ENCODE results near the gene PRKD1.

Gene PRKD1

DNA sequence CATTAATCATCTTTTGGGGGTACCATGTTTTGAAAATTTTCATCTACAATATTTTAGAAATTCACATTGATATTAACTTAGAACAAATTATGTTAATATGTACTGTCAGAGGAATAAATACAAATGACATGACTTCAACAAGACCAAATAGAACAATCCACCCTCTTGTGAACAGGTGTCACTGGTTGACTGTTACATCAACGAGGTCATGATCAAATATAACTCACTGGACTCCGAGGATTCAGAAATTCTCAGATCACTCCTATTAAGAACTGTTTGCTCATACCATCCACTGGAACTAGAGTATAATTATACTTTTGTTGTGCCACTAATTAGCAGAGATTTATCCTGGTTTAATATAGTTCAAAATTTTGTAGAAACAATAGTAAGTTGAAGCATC, 318.8 kb downstream of the PRKD1 start:
- no peak for TF ChIP-seq PPARA (CRISPR knock-in tag; IDR thresholded peaks at IDR 0.05; ENCODE audit: borderline replicate concordance)
- ATAC-seq = no peak

DNA sequence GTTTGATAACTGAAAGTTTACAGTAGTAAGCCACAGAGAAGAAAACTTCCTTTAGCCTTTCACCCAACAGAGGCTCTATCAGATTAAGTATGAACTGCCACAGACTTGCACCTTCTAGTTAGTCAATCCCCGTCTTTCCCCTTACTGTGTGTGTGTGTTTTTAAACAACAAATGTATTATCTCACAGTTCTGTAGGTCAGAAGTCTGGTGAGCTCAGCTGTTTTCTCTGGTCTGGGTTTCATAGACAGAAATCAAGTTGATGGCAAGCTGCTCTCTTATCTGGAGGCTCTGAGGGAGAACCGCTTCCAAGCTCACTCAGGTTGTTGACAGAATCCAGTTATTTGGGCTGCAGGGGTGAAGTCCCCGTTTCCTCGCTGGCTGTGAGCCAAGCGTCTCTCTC, 320.5 kb downstream of the PRKD1 start:
- ATAC-seq = no peak
- TF ChIP-seq ZNF70 (CRISPR knock-in tag; IDR thresholded peaks at IDR 0.05) (no peak), ZNF565 (CRISPR knock-in tag; conservative IDR thresholded peaks at IDR 0.05; ENCODE audit: low read depth) (no peak), ZFP30 (CRISPR knock-in tag; IDR thresholded peaks at IDR 0.05) (no peak), TCF4 (CRISPR knock-in tag; IDR thresholded peaks at IDR 0.05; ENCODE audit: borderline replicate concordance) (no peak), GLIS3 (CRISPR knock-in tag; IDR thresholded peaks at IDR 0.05) (no peak), ISL1 (CRISPR knock-in tag; IDR thresholded peaks at IDR 0.05) (no peak), SNAI2 (CRISPR knock-in tag; IDR thresholded peaks at IDR 0.05) (no peak), RARB (CRISPR knock-in tag; IDR thresholded peaks at IDR 0.05) (no peak)
- TF ChIP-seq, protein P1, sequence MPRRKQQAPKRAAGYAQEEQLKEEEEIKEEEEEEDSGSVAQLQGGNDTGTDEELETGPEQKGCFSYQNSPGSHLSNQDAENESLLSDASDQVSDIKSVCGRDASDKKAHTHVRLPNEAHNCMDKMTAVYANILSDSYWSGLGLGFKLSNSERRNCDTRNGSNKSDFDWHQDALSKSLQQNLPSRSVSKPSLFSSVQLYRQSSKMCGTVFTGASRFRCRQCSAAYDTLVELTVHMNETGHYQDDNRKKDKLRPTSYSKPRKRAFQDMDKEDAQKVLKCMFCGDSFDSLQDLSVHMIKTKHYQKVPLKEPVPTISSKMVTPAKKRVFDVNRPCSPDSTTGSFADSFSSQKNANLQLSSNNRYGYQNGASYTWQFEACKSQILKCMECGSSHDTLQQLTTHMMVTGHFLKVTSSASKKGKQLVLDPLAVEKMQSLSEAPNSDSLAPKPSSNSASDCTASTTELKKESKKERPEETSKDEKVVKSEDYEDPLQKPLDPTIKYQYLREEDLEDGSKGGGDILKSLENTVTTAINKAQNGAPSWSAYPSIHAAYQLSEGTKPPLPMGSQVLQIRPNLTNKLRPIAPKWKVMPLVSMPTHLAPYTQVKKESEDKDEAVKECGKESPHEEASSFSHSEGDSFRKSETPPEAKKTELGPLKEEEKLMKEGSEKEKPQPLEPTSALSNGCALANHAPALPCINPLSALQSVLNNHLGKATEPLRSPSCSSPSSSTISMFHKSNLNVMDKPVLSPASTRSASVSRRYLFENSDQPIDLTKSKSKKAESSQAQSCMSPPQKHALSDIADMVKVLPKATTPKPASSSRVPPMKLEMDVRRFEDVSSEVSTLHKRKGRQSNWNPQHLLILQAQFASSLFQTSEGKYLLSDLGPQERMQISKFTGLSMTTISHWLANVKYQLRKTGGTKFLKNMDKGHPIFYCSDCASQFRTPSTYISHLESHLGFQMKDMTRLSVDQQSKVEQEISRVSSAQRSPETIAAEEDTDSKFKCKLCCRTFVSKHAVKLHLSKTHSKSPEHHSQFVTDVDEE (CRISPR knock-in tag; IDR thresholded peaks at IDR 0.05) = no peak
- TF ChIP-seq, protein P2, sequence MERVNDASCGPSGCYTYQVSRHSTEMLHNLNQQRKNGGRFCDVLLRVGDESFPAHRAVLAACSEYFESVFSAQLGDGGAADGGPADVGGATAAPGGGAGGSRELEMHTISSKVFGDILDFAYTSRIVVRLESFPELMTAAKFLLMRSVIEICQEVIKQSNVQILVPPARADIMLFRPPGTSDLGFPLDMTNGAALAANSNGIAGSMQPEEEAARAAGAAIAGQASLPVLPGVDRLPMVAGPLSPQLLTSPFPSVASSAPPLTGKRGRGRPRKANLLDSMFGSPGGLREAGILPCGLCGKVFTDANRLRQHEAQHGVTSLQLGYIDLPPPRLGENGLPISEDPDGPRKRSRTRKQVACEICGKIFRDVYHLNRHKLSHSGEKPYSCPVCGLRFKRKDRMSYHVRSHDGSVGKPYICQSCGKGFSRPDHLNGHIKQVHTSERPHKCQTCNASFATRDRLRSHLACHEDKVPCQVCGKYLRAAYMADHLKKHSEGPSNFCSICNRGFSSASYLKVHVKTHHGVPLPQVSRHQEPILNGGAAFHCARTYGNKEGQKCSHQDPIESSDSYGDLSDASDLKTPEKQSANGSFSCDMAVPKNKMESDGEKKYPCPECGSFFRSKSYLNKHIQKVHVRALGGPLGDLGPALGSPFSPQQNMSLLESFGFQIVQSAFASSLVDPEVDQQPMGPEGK (CRISPR knock-in tag; IDR thresholded peaks at IDR 0.05; ENCODE audit: borderline replicate concordance) = no peak
- TF ChIP-seq, protein P3, sequence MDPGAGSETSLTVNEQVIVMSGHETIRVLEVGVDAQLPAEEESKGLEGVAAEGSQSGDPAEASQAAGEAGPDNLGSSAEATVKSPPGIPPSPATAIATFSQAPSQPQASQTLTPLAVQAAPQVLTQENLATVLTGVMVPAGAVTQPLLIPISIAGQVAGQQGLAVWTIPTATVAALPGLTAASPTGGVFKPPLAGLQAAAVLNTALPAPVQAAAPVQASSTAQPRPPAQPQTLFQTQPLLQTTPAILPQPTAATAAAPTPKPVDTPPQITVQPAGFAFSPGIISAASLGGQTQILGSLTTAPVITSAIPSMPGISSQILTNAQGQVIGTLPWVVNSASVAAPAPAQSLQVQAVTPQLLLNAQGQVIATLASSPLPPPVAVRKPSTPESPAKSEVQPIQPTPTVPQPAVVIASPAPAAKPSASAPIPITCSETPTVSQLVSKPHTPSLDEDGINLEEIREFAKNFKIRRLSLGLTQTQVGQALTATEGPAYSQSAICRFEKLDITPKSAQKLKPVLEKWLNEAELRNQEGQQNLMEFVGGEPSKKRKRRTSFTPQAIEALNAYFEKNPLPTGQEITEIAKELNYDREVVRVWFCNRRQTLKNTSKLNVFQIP (CRISPR knock-in tag; IDR thresholded peaks at IDR 0.05; ENCODE audit: borderline replicate concordance, low read depth) = no peak

DNA sequence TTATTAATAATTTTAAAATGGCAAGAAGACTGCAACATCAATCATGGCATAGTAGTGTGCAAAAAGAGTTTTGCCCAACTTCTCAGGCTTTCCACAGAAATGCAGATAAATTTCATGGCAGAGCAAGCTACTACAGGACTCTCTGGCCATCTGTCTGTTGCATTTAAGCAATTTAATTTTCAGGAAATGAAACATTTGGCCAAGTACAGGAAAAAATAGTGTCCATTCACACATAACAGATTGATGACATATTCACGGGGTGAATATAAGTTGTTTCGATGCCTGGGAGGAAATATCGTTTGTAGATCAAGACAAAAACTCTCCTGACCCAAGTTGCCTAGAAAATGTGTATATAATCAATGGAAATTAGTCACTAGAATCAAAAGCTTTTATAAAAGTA, 324.0 kb downstream of the PRKD1 start:
- TF ChIP-seq ZNF565 (CRISPR knock-in tag; conservative IDR thresholded peaks at IDR 0.05; ENCODE audit: low read depth) = no peak
- TF ChIP-seq, protein P1 (CRISPR knock-in tag; IDR thresholded peaks at IDR 0.05) = no peak
- no peak for TF ChIP-seq CSDC2 (CRISPR knock-in tag; IDR thresholded peaks at IDR 0.05)
- TF ChIP-seq RARB (CRISPR knock-in tag; IDR thresholded peaks at IDR 0.05) = no peak
- TF ChIP-seq BACH2 (CRISPR knock-in tag; IDR thresholded peaks at IDR 0.05; ENCODE audit: borderline replicate concordance) = no peak
- TF ChIP-seq ARNTL (CRISPR knock-in tag; IDR thresholded peaks at IDR 0.05; ENCODE audit: borderline replicate concordance, low read depth) = no peak
- TF ChIP-seq, protein P2 (CRISPR knock-in tag; IDR thresholded peaks at IDR 0.05; ENCODE audit: borderline replicate concordance) = no peak
- TF ChIP-seq PPARA (CRISPR knock-in tag; IDR thresholded peaks at IDR 0.05; ENCODE audit: borderline replicate concordance) = no peak
- no peak for TF ChIP-seq ISL1 (CRISPR knock-in tag; IDR thresholded peaks at IDR 0.05)
- TF ChIP-seq, protein P4, sequence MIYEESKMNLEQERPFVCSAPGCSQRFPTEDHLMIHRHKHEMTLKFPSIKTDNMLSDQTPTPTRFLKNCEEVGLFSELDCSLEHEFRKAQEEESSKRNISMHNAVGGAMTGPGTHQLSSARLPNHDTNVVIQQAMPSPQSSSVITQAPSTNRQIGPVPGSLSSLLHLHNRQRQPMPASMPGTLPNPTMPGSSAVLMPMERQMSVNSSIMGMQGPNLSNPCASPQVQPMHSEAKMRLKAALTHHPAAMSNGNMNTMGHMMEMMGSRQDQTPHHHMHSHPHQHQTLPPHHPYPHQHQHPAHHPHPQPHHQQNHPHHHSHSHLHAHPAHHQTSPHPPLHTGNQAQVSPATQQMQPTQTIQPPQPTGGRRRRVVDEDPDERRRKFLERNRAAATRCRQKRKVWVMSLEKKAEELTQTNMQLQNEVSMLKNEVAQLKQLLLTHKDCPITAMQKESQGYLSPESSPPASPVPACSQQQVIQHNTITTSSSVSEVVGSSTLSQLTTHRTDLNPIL (CRISPR knock-in tag; IDR thresholded peaks at IDR 0.05; ENCODE audit: low read depth) = no peak
- no peak for TF ChIP-seq SNAI2 (CRISPR knock-in tag; IDR thresholded peaks at IDR 0.05)
- TF ChIP-seq TCF4 (CRISPR knock-in tag; IDR thresholded peaks at IDR 0.05; ENCODE audit: borderline replicate concordance) = no peak
- TF ChIP-seq ZNF8 (CRISPR knock-in tag; IDR thresholded peaks at IDR 0.05) = no peak
- no peak for TF ChIP-seq OSR1 (CRISPR knock-in tag; IDR thresholded peaks at IDR 0.05)
- TF ChIP-seq GLIS3 (CRISPR knock-in tag; IDR thresholded peaks at IDR 0.05) = no peak
- no peak for TF ChIP-seq ZFP30 (CRISPR knock-in tag; IDR thresholded peaks at IDR 0.05)
- no peak for TF ChIP-seq ZNF70 (CRISPR knock-in tag; IDR thresholded peaks at IDR 0.05)
- no peak for TF ChIP-seq ZC3H10 (CRISPR knock-in tag; IDR thresholded peaks at IDR 0.05)
- TF ChIP-seq ESRRG (CRISPR knock-in tag; IDR thresholded peaks at IDR 0.05) = no peak
- ATAC-seq = no peak

All from SK-N-SH treated with all-trans-retinoic acid at 6 μM for 48 hours (cell line).